Progenitor cell of endocrine pancreas (in vitro differentiated cells): ENCODE data around the gene EMX2. TPM values are rescaled to one million over a fixed set of nuclear protein-coding genes. Genes with fewer than 3 reads are reported as not detected.

Experiments used
- DNase-seq: peaks from one replicate; pipeline ENCODE4 v3.0.0; 2021; ENCODE audit warnings: low spot score; ENCODE audit not compliant: unreplicated experiment
- H3K27ac Mint-ChIP-seq: 2 replicates; pipeline ENCODE4 v1.8.0; 2021; ENCODE audit warnings: mild to moderate bottlenecking, moderate library complexity, mixed read lengths
- H3K27me3 Mint-ChIP-seq: 2 replicates; pipeline ENCODE4 v1.8.0; 2021; ENCODE audit warnings: mixed read lengths
- H3K36me3 Mint-ChIP-seq: 2 replicates; pipeline ENCODE4 v1.8.0; 2022; ENCODE audit warnings: mixed read lengths; ENCODE audit not compliant: insufficient read depth
- H3K4me1 Mint-ChIP-seq: 2 replicates; pipeline ENCODE4 v1.8.0; 2021; ENCODE audit warnings: low read depth, mixed read lengths
- H3K4me3 Mint-ChIP-seq: 2 replicates; pipeline ENCODE4 v1.8.0; 2021; ENCODE audit warnings: low read depth, mild to moderate bottlenecking, moderate library complexity, mixed read lengths
- H3K9me3 Mint-ChIP-seq: 2 replicates; pipeline ENCODE4 v1.8.0; 2021; ENCODE audit warnings: low read depth, mixed read lengths
- total RNA-seq: library from RNA; stranded (reverse); gene quantifications from 2 replicates; pipeline ENCODE4 v1.2.1, GENCODE V29; 2021
- TF ChIP-seq, protein P1 (sequence below): fragments of 200-600 bp; sonication (generic); IDR thresholded peaks from one replicate; pipeline ENCODE4 v1.5.0; 2021; ENCODE audit warnings: antibody characterized with exemption, mild to moderate bottlenecking; ENCODE audit not compliant: unreplicated experiment

Gene EMX2
- total RNA-seq, 1 donor from 2014 or later, result not detected

DNA sequence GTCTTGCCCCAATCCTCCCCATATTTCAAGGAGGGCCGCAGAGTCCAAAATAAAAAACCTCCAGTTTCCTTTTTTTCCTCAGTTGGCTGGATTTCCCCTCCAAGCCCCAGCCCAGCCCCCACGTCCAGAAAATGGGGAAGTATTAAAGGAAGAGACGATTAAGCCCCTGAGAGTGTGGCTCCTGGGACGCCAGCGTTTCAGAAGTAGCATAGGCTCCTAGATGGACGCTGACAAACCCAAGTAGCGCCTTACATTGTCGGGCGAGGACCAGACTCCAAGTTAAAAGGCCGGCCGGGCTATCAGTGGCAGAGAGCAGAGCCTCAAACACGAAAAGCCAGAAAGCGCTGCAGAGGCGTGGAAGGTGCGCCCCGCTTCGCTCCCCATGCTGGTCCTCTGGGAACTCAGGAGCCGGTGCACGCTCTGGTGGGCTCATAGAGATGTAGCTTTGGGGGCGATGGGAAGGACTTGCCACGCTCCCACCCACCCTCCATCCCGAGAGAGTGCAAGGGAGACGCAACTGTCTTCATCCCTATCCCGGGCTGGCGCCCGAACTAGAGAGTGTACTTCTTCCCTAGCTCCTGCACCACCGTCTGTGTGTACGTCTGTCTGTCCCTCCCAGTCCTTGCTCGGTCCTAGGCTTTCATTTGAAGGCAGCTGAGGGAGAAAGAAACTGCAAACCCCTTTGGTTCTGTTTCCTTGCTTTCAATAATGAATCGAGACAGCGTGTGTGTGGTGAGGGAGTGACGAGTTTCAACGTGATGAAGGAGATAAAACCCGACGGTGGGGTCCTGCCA is 6.3 kb upstream of the EMX2 start:
- H3K36me3 Mint-ChIP-seq, result no peaks in the 10 kb centered on the region
- H3K4me1 Mint-ChIP-seq, result peaks cover 5% of the 10 kb centered on the region
- TF ChIP-seq, protein P1, sequence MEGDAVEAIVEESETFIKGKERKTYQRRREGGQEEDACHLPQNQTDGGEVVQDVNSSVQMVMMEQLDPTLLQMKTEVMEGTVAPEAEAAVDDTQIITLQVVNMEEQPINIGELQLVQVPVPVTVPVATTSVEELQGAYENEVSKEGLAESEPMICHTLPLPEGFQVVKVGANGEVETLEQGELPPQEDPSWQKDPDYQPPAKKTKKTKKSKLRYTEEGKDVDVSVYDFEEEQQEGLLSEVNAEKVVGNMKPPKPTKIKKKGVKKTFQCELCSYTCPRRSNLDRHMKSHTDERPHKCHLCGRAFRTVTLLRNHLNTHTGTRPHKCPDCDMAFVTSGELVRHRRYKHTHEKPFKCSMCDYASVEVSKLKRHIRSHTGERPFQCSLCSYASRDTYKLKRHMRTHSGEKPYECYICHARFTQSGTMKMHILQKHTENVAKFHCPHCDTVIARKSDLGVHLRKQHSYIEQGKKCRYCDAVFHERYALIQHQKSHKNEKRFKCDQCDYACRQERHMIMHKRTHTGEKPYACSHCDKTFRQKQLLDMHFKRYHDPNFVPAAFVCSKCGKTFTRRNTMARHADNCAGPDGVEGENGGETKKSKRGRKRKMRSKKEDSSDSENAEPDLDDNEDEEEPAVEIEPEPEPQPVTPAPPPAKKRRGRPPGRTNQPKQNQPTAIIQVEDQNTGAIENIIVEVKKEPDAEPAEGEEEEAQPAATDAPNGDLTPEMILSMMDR, result no peak
- no peaks in the 10 kb centered on the region for H3K9me3 Mint-ChIP-seq
- H3K4me3 Mint-ChIP-seq, result no peak overlapping the region
- DNase-seq, result no peak
- peaks cover 92% of the 10 kb centered on the region for H3K27me3 Mint-ChIP-seq
- H3K27ac Mint-ChIP-seq, result no peak overlapping the region

DNA sequence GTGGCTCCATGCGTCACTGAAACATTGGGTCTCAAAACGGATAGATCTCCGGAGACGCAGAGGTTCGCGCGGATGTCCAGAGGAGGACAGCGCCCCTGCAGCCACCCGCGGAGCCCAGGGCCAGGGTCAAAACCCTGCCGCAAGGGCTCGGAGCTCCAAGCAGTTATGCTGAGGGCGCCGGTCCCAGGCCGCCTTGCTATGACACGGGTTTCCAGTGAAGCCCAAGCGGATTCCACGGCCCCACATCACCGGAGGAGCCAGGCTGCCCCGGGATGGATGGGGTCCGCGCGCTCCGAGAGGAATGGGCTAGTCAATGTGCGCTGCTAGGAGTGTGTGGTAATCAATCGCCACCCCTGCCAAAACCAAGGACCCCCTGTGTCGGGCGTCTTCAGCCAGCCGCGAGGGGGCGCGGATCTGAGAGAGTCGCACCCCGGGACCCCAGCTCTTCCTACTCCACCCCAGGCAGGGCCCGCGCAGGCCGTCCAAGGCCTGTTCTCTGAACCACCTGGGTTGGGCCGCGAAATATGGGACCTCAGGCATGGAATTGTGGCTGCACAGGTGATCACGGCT is 5.6 kb upstream of the EMX2 start:
- H3K4me1 Mint-ChIP-seq, result peaks cover 6% of the 10 kb centered on the region
- DNase-seq, result no peak
- peaks cover 92% of the 10 kb centered on the region for H3K27me3 Mint-ChIP-seq
- no peak overlapping the region for H3K27ac Mint-ChIP-seq
- H3K36me3 Mint-ChIP-seq, result no peaks in the 10 kb centered on the region
- H3K9me3 Mint-ChIP-seq, result no peaks in the 10 kb centered on the region
- no peak overlapping the region for H3K4me3 Mint-ChIP-seq
- TF ChIP-seq, protein P1, result no peak

DNA sequence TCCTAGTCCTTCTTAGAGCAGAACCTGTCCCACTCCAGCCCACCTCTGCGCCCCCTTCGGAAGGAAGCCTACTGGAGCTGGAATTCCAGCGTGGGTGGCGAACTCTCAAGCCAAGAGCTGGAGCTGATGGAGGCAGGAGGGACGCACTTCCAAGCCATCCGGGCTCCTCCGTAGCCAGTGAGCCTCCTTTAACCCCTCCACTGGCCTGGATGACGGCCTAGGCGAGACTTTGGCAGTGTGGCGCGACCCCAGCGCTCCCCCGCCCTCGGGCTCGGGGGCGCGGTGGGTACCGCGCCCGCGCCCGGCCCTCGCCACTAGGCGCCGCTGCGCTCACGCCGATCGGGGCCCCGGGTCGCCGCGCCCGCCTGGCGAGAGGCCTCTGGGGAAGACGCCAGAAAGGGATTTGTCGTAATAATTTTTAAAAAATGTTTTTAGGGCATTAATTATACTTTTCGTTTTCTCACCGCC is 5.1 kb upstream of the EMX2 start:
- no peaks in the 10 kb centered on the region for H3K36me3 Mint-ChIP-seq
- peak; percentile 56 for DNase-seq
- no peaks in the 10 kb centered on the region for H3K9me3 Mint-ChIP-seq
- H3K4me1 Mint-ChIP-seq, result peaks cover 7% of the 10 kb centered on the region
- H3K4me3 Mint-ChIP-seq, result no peak overlapping the region
- H3K27me3 Mint-ChIP-seq, result peaks cover 90% of the 10 kb centered on the region
- H3K27ac Mint-ChIP-seq, result no peak overlapping the region
- TF ChIP-seq, protein P1, result peak; percentile 91

DNA sequence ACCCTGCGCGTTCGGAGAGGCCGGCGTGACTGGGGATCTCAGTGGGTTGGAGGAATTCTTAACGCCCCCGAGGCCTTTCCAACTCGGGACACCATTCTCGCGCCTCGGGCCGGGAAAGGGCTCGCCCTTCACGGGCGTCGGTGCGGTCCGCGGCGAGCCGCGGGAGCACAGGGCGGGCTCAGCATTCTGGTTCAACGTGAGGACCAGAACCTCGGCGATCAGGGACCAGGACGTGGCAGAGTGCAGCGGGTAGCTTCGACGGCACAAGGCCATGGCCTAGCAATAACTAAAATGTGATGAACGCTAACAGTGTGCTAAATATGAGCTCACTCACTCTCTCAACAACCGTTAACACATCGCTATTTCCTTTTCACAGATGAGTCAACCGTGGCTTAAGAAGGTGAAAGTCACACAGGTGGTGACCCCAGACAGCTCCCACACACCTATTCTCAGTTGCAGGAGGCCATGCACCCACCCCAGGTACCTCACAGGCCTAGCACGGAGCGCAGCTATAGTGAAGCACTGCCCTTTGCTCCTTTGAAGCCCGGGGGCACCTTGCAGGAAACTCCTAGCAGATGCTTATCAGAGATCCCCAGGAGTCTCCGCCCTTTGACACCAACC is 4.5 kb upstream of the EMX2 start:
- Mint-ChIP-seq H3K4me1 (peaks cover 9% of the 10 kb centered on the region), H3K36me3 (no peaks in the 10 kb centered on the region), H3K9me3 (no peaks in the 10 kb centered on the region), H3K27ac (no peak overlapping the region), H3K4me3 (no peak overlapping the region), H3K27me3 (peaks cover 87% of the 10 kb centered on the region)
- DNase-seq, result no peak
- TF ChIP-seq, protein P1, result no peak

DNA sequence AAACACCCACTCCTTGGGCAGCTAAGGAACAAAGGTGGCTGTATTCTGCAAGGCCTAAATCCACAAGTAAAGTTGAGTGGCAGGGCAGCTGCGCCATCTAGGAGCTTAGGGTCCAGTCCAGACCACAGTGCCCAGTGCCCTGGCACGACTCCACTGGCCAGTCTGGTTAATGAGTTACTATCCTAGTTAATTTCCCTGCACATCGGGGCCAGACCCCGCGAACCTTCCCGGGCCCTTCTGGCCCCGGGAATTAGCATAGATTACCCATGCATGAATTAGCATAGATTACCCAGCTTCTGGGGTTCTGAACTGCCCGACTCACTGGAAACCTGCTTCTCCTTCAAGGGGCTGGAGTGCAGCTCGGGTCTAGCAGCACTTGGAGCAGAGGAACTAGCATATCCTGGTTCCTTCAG is 3.2 kb upstream of the EMX2 start:
- H3K36me3 Mint-ChIP-seq, result no peaks in the 10 kb centered on the region
- no peaks in the 10 kb centered on the region for H3K9me3 Mint-ChIP-seq
- H3K4me1 Mint-ChIP-seq, result peaks cover 9% of the 10 kb centered on the region
- no peak for DNase-seq
- TF ChIP-seq, protein P1, result no peak
- H3K27ac Mint-ChIP-seq, result no peak overlapping the region
- H3K4me3 Mint-ChIP-seq, result no peak overlapping the region
- H3K27me3 Mint-ChIP-seq, result peaks cover 87% of the 10 kb centered on the region
